ENCODE data around the gene SPIN1. TPM values are rescaled to one million over a fixed set of nuclear protein-coding genes. Genes with fewer than 3 reads are reported as not detected.

The SPIN1 gene
- total and polyA plus RNA-seq, 2 donors (not counting 3 experiments of a cell fraction or from before 2014, with no cell fraction given) = 38.1 to 56.8 TPM

DNA sequence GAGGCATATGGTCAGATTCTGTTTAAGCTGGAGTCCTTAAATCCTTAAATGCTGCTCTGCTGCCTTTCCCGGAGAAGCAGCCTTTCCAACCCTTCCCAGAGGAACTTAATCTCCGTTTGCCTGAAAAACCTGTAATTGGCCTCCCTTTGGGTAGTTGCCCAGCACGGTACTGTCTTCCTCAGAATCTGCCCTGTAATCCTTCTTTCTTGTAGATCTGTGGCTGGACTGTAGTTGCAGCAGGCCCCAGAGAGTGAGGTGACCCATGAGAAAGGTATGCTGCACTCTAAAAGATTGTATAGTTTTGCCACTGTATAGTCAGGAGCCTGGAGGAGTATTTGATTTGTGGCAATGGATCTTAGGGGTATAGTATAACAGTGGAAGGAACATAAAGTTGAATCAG is 11.7 kb downstream of the SPIN1 start:
- Histone ChIP-seq H3K9ac (replicated peaks; ENCODE audit: extremely low read depth, insufficient read depth, low read length) (no peak overlapping the region), H4K20me1 (replicated peaks; ENCODE audit: control insufficient read depth, extremely low read depth, insufficient read depth, low read length) (peaks cover 9% of the 10 kb centered on the region)
- dilution Hi-C loops (cut with MboI; ENCODE audit: extremely low pct_ligation_motif_present, low sequenced_read_pairs) = no loop called here

More for the DNA sequence above, 11.7 kb downstream of the SPIN1 start:
- intact Hi-C loops (cut with micrococcal nuclease) = no loop called here
- Histone ChIP-seq H3K27me3 (ENCODE audit: control insufficient read depth in 2 of 2, insufficient read depth in 2 of 2, low read length in 2 of 2) (no peaks in the 10 kb centered on the region), H3K9me3 (replicated peaks; ENCODE audit: control insufficient read depth, insufficient read depth, low read length) (no peaks in the 10 kb centered on the region), H3K27ac (ENCODE audit: insufficient read depth, low read depth, low read length) (no peak overlapping the region), H3K4me3 (replicated peaks in 1 of 3; ENCODE audit: insufficient read depth in 1 of 3, low read depth in 1 of 3, low read length in 3 of 3) (no peak overlapping the region), H3K36me3 (ENCODE audit: control insufficient read depth in 2 of 2, extremely low read depth in 1 of 2, insufficient read depth in 2 of 2, low read length in 2 of 2) (no peaks in the 10 kb centered on the region), H3K9me1 (replicated peaks; ENCODE audit: control insufficient read depth, extremely low read depth, insufficient read depth, low read length) (no peaks in the 10 kb centered on the region), H3K4me1 (ENCODE audit: control insufficient read depth, extremely low read depth, insufficient read depth, low read length) (no peaks in the 10 kb centered on the region), H2AFZ (ENCODE audit: low read depth, low read length) (no peak overlapping the region), H3K79me2 (ENCODE audit: control insufficient read depth, insufficient read depth, low read length) (peaks cover 89% of the 10 kb centered on the region), H3K4me2 (ENCODE audit: insufficient read depth, low read length) (no peak overlapping the region)
- TF ChIP-seq CTCF (IDR thresholded peaks at IDR 0.05; ENCODE audit: extremely low read depth in 1 of 2, insufficient read depth in 1 of 2, low read depth in 1 of 2, low read length in 2 of 2) (no peak), POLR2A (IDR thresholded peaks at IDR 0.05; ENCODE audit: low read depth, low read length) (no peak), FOS (IDR thresholded peaks at IDR 0.05; ENCODE audit: borderline replicate concordance, insufficient read depth, low read length) (no peak), JUN (IDR thresholded peaks at IDR 0.05; ENCODE audit: borderline replicate concordance, insufficient read depth, insufficient read length, low read depth) (no peak), EZH2 (IDR thresholded peaks at IDR 0.05; ENCODE audit: borderline replicate concordance, low read depth, low read length, severe bottlenecking) (no peak), MYC (IDR thresholded peaks at IDR 0.05; ENCODE audit: low read depth, low read length) (no peak), POLR2AphosphoS5 (IDR thresholded peaks at IDR 0.05; ENCODE audit: insufficient read depth, low read depth, low read length) (no peak)
- TF ChIP-seq, protein P1, sequence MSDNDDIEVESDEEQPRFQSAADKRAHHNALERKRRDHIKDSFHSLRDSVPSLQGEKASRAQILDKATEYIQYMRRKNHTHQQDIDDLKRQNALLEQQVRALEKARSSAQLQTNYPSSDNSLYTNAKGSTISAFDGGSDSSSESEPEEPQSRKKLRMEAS (IDR thresholded peaks at IDR 0.05; ENCODE audit: insufficient read depth, insufficient read length) = no peak
- ChIA-PET CTCF (interaction anchor here (1.0 kb wide), 1 partner anchor 10 kb away, joined by 3 read pairs; no protein-coding TSS in a partner anchor), POLR2A (no interaction called here)
- no TSS peak for BruUV-seq (replicated peaks)
- DNase-seq (ENCODE audit: low read depth, low spot score) (no peak), FAIRE-seq (no peak)
